HL-60 (cell line): ENCODE data around the gene CDH22.

ENCODE experiments used
- CTCF ChIP-seq: IDR thresholded peaks from one replicate; pipeline ENCODE4 v1.5.1; 2011; ENCODE audit warnings: low read length, control low read depth, inconsistent platforms; ENCODE audit not compliant: insufficient read depth
- POLR2AphosphoS5 ChIP-seq: IDR thresholded peaks from 2 replicates; pipeline ENCODE4 v1.6.1; 2012; ENCODE audit warnings: low read depth

- TF ChIP-seq CTCF (no peak), POLR2AphosphoS5 (no peak)
These were observed 139.9 kb downstream of the CDH22 start for GRCh38 chr20:46168438-46168837.
